ENCODE measurements around the gene WIPI1. TPM values are rescaled to one million over a fixed set of nuclear protein-coding genes. Genes with fewer than 3 reads are reported as not detected.

Gene WIPI1
- total and polyA plus RNA-seq, 10 of the 15 experiments (the other 5 are each of a cell fraction or from before 2014, with no cell fraction given) = 6.5 to 44.5 (median 26.2) TPM

DNA sequence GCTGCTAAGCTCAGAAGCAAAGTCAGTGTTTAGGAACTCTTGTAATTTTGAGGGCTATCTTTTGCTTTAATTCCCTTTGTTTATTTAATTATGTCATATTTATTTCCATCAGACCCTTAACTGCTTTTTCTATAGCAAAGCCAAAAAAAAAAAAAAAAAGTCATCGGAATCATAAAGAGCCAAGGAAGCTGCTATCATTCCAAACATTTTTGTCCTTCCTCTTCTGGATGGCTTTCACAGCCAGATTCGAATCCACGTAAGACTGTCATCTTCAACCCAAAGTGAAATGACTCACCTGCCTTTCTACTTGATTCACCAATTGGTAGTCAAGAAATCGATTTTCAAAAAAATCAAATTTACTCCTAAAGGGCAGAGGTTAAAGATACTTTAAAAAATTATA is 38.4 kb downstream of the WIPI1 start:
- Histone ChIP-seq H4K20me1 (ENCODE audit: control insufficient read depth, insufficient read depth) (no peaks in the 10 kb centered on the region), H3K4me1 (ENCODE audit: control insufficient read depth, insufficient read depth, low read length) (no peaks in the 10 kb centered on the region), H2AFZ (ENCODE audit: control insufficient read depth, low read depth, low read length) (no peak overlapping the region), H3K36me3 (ENCODE audit: control insufficient read depth in 2 of 2, insufficient read depth in 2 of 2, low read length in 1 of 2) (no peaks in the 10 kb centered on the region; a peak in 2 of 4 replicates), H3K4me2 (ENCODE audit: control insufficient read depth, insufficient read depth) (no peak overlapping the region), H3K27me3 (replicated peaks in 1 of 2; ENCODE audit: control insufficient read depth in 2 of 2, insufficient read depth in 2 of 2, low read length in 1 of 2) (no peaks in the 10 kb centered on the region), H3K27ac (ENCODE audit: control insufficient read depth, insufficient read depth) (no peak overlapping the region), H3K79me2 (ENCODE audit: control insufficient read depth, insufficient read depth, low read length) (no peaks in the 10 kb centered on the region), H3K9ac (ENCODE audit: control insufficient read depth, insufficient read depth, low read length) (no peak overlapping the region), H3K9me3 (replicated peaks; ENCODE audit: control insufficient read depth, insufficient read depth, low read length) (no peaks in the 10 kb centered on the region; the same call in 2 of the 3 replicates), H3K4me3 (no peak overlapping the region)
- no TSS peak for BruUV-seq (replicated peaks)
- ATAC-seq (no peak), DNase-seq (ENCODE audit: low read depth, low spot score) (no peak), FAIRE-seq (no peak)
- POLR2A ChIA-PET = no interaction called here
- CTCF ChIA-PET = interaction anchor here (0.5 to 5.2 kb wide), 2 partner anchors 18 to 361 kb away, joined by 4 to 19 read pairs; no protein-coding TSS in a partner anchor
- 91% methylated on average over 4 of the region's 4 CpGs for WGBS (ENCODE audit: insufficient coverage, insufficient replicate concordance, low lambda C conversion rate, missing lambda C conversion rate)
- RAD21 ChIA-PET (ENCODE audit: unreplicated experiment) = no interaction called here
- no peak for TF ChIP-seq STAT3 (IDR thresholded peaks at IDR 0.05; ENCODE audit: low read depth, low read length)
- TF ChIP-seq POU2F2 (IDR thresholded peaks at IDR 0.05; ENCODE audit: borderline replicate concordance, low read depth, low read length) = no peak
- no peak for TF ChIP-seq TCF12 (IDR thresholded peaks at IDR 0.05; ENCODE audit: low read depth, low read length)
- TF ChIP-seq SMAD1 (IDR thresholded peaks at IDR 0.05; ENCODE audit: low read depth, partially characterized antibody) = no peak
- TF ChIP-seq MTA3 (IDR thresholded peaks at IDR 0.05; ENCODE audit: borderline replicate concordance, low read length) = no peak
- TF ChIP-seq BCL11A (IDR thresholded peaks at IDR 0.05; ENCODE audit: low read depth, low read length) = no peak
- TF ChIP-seq EGR1 (IDR thresholded peaks at IDR 0.05; ENCODE audit: borderline replicate concordance in 1 of 2, low read depth in 2 of 2, low read length in 2 of 2) = no peak
- no peak for TF ChIP-seq EP300 (IDR thresholded peaks at IDR 0.05; ENCODE audit: borderline replicate concordance in 1 of 2, control insufficient read depth in 1 of 2, low read depth in 2 of 2, low read length in 2 of 2)
- no peak for TF ChIP-seq NBN (IDR thresholded peaks at IDR 0.05)
- no peak for TF ChIP-seq RUNX3 (IDR thresholded peaks at IDR 0.05; ENCODE audit: low read length)
- no peak for TF ChIP-seq BRCA1 (IDR thresholded peaks at IDR 0.05; ENCODE audit: low read depth, low read length)
- TF ChIP-seq ETV6 (conservative IDR thresholded peaks at IDR 0.05 in 1 of 2, IDR thresholded peaks at IDR 0.05 in 1 of 2; ENCODE audit: borderline replicate concordance in 1 of 2, low read depth in 1 of 2) = no peak
- no peak for TF ChIP-seq IRF3 (IDR thresholded peaks at IDR 0.05)
- TF ChIP-seq FOXM1 (IDR thresholded peaks at IDR 0.05; ENCODE audit: low read depth, low read length) = no peak
- TF ChIP-seq CREM (IDR thresholded peaks at IDR 0.05; ENCODE audit: low read depth) = no peak
- TF ChIP-seq, protein P1, sequence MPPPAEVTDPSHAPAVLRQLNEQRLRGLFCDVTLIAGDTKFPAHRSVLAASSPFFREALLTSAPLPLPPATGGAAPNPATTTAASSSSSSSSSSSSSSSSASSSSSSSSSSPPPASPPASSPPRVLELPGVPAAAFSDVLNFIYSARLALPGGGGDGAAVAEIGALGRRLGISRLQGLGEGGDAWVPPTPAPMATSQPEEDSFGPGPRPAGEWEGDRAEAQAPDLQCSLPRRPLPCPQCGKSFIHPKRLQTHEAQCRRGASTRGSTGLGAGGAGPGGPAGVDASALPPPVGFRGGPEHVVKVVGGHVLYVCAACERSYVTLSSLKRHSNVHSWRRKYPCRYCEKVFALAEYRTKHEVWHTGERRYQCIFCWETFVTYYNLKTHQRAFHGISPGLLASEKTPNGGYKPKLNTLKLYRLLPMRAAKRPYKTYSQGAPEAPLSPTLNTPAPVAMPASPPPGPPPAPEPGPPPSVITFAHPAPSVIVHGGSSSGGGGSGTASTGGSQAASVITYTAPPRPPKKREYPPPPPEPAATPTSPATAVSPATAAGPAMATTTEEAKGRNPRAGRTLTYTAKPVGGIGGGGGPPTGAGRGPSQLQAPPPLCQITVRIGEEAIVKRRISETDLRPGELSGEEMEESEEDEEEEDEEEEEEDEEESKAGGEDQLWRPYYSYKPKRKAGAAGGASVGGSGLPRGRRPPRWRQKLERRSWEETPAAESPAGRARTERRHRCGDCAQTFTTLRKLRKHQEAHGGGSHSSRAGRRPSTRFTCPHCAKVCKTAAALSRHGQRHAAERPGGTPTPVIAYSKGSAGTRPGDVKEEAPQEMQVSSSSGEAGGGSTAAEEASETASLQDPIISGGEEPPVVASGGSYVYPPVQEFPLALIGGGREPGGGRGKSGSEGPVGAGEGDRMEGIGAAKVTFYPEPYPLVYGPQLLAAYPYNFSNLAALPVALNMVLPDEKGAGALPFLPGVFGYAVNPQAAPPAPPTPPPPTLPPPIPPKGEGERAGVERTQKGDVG (CRISPR knock-in tag; IDR thresholded peaks at IDR 0.05) = no peak
- TF ChIP-seq USF1 (IDR thresholded peaks at IDR 0.05; ENCODE audit: borderline replicate concordance, extremely low read length, insufficient read depth, low read depth, low read length) = no peak
- no peak for TF ChIP-seq RAD21 (IDR thresholded peaks at IDR 0.05; ENCODE audit: insufficient read depth, low read depth, low read length)
- no peak for TF ChIP-seq CEBPB (IDR thresholded peaks at IDR 0.05; ENCODE audit: borderline replicate concordance in 1 of 2, low read depth in 2 of 2, low read length in 2 of 2)
- SMC1A ChIA-PET (ENCODE audit: uncharacterized antibody, unreplicated experiment) = no interaction called here
- intact Hi-C loops (cut with micrococcal nuclease; ENCODE audit: unreplicated experiment) = no loop called here
- in situ Hi-C loops (cut with MboI) = no loop called here
